GM19239 (cell line): ENCODE data around the gene LILRA6.
"Not testable (repeated sequence)": the region's sequence is repeated elsewhere in the genome, so short reads cannot be mapped to it uniquely, and the experiment has no call there.

Source experiments
- DNase-seq: peaks from one replicate; pipeline ENCODE4 v3.0.0; 2011; ENCODE audit warnings: low spot score; ENCODE audit not compliant: insufficient read length
- FAIRE-seq: peaks from 2 replicates; lab custom pipeline; 2011; peaks lifted over from hg19 to GRCh38; lab: Jason Lieb, UNC

The LILRA6 gene

DNA sequence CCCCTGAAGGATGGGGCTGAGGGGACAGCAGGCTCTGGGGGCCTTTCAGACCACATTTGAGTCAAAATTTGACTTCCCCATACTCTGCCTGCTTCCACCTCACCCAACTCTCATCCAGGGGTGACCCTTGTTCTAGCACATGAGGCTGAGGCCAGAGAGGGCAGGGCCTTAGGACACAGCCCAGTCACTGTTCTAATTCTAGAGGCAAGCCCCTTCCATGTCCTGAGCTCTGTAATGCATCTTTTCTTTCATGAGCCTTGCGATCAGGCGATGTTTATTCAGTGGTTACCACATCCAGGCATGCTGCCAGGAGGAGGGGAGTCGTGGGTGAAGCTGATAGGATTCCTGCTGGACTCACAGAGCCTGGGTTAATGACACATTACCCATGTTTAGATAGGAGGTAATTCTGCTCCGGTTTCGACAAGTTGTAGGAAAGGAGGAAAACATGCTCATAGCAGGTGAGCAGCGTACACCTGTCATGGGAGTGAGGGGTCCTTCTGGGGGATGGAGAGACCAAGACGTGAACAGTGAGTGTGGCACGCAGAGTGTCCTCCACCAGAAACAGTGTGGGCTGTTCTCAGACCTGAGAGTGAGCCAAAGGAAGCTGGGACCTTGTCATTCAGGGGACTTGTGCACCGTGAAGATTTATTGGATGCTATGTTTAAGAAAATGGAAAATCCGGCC lies 32.6 kb downstream of the LILRA6 start:
- FAIRE-seq: no peak

DNA sequence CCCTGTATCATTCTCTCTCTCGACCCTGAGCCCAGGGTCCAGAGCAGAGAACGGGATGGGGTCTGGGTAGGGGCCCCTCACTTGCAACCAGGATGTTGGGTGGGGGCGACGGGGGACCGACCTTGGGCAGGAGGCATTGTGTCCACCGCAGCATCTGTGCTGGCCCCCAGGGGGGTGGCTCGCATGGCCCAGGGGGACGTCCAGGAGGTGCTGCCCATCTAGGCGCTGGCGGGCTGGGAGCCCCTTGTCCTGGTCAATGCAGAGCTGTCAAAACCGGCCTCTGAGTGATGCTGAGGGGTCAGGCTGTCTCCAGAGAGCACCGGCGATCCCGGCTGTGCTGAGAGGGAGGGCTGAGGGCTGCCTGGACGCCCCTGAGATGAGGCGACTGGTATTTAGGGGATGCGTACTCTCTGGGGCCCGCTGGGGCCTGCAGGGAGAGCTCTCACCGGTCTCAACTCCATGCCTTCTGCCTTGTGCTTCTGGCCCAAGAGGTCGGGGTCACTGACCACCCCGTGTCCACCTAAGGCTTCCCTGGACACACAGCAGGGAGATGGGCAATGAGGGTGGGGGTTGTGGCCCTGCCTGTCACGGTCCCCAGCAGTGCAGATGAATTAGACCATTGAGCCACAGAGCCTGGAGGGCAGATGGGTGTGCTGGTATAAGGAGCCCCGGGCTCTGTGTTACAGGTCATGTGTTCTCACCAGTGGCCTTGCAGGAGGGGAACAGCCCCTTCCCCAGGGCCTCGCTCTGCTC lies 33.4 kb downstream of the LILRA6 start:
- DNase-seq (no peak), FAIRE-seq (no peak)

More for the DNA sequence above, 32.6 kb downstream of the LILRA6 start:
- DNase-seq: no peak

DNA sequence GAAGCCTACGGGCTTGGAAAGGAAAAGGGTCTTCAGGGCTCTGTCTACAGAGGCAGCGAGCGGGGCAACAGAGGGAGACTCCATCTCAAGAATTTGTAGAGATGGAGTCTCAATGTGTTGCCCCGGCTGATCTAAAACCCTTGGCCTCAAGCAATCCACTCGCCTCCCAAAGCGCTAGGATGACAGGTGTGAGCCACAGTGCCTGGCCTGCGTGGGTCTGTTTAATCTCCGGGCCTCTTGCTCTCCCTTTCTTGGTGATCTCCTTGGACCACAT lies 33.9 kb downstream of the LILRA6 start:
- FAIRE-seq (no peak), DNase-seq (no peak)

DNA sequence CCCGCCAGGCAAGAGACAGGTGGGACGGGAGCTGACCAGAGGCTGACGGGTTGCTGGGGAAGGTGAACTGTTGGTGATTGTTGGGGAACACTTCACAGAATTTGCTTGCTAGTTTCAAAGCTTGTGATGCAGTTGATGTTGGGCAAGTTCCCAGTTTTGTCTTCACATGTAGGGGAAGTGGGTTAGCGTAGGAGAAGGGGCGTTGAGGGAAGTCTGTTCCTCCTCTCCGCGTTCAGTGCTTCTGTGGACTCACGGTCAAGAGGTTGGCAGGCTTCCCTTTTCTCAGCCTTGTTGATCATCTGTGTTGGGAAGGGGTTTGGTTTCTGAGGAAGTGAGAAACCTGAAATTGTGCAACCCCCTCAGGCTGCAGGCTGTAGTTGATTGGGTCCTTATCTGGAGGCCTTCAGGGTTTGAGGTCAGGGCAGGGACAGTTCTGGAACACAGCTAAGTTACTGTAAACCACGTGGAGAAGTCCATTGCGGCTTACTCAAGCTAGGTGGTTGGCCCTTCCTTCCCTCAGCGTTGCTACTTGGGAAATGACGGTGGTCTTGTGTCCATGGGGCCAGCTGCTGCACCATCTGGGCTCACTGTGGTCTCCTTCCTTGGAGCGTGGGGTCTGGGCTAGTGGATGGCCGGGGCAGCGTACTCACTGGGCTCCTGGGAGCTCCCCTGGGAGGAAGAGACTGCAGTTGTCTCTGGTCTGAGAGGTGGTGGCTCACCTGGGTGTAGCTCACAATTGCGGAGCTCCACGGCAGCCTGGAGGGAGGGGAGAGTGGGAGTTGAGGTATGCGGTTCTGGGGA lies 34.4 kb downstream of the LILRA6 start:
- DNase-seq (no peak), FAIRE-seq (peak; percentile 78)

DNA sequence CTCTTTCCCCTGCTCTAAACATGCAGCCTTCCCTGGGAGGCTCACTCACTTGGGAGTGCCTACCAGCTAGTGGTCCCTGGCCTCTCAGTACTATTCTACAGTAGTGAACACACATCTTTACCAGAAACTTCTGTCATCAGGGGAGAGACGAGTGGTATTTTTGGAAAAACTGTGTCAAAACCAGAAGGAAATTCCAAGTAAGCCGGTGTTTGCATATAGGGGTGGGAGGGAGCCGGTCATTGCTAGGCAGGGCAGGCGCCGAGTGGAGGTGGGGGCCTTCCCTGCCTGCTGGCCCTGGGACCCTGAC lies 35.0 kb downstream of the LILRA6 start:
- FAIRE-seq (no peak), DNase-seq (no peak)

DNA sequence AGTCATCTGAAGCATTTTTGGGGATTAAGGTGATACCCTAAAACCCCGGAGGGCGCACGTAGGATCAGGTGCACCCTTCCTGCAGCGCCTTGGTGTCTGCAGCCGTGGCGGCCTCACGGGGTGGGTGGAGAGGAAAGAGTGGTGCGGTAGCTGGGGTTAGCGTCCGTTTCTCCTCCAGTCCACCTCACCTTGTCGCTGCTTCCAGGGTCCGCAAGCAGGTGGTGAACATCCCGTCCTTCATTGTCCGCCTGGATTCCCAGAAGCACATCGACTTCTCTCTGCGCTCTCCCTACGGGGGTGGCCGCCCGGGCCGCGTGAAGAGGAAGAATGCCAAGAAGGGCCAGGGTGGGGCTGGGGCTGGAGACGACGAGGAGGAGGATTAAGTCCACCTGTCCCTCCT lies 35.4 kb downstream of the LILRA6 start:
- DNase-seq, FAIRE-seq: not testable (repeated sequence)

DNA sequence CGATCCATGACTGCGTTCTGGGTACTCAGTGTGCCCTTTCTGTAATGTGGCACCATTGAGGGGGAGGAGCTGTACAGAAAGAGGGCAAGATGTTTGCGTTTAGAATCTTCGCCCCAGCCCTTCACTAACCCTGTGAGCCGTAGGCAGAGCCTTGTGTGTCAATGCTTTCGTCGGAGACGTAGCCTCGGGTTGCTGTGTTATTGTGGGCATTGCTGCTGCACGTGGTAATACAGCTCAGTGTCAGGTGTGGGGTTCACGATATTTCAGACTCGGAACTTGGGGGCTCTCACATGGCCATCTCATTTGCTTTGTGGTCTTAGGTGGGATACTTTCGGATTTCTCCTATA lies 35.8 kb downstream of the LILRA6 start:
- FAIRE-seq: no peak
- no peak for DNase-seq

DNA sequence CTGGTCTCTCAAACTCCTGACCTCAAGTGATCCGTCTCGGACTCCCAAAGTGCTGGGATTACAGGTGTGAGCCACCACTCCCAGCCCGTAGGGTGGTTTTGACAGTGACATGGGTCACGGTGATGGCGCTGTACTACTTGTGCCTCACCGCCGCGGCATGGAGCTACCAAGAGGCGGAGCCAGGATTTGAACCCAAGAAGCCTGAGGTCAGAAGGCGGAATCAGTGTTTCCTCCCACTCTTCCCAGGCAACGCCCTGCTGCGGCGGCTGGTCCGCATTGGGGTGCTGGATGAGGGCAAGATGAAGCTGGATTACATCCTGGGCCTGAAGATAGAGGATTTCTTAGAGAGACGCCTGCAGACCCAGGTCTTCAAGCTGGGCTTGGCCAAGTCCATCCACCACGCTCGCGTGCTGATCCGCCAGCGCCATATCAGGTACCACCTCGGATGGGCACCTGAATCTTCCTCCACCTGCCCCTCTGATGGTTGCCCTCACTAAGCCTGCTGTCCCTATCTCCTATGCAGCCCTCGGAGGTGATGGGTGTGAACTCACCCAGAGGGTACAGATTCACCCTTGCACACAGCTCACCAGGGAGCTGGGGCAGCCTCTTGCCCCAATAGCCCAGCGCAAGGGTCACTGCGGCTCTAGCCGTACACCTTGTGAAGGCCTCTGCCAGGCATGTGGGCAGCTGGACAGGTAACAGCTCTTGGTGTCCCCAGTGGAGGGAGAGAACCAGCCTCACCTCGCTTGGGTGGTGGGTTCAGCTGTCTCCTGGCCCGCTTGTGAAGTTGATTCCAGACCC lies 36.4 kb downstream of the LILRA6 start:
- DNase-seq (no peak), FAIRE-seq (no peak)

DNA sequence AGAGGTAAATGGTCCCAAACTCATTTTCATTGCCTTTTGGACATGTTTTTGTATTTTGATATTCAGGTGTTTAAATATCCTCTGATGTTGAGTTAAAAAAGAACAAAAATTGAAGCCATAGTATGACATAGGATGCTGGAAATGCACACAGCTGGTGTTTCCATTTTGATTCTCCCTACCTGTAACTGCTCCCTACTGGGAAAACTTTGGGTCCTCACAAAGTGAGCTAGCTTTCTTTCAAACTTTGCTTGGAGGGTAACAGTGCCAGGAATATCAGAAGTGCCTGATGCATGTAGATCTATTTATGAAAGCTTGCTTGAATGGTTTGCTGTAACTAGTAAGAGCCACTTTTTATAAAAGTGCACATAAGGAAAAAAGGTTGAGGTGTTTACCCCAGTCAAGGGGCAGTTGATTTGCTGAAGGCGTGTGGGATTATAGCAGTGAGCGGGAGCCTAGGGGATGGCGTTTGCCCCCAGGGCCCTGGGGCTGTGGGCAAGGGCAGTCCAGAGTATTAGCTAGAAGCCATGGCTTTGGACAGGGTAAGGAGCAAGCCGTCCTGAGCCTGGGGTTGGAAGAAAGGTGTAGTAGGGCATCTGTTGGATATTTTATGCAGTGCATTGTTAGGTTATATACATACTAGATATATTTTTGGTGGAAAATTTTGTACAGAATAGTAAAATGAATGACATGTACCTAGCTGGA lies 37.7 kb downstream of the LILRA6 start:
- DNase-seq (no peak), FAIRE-seq (no peak)

DNA sequence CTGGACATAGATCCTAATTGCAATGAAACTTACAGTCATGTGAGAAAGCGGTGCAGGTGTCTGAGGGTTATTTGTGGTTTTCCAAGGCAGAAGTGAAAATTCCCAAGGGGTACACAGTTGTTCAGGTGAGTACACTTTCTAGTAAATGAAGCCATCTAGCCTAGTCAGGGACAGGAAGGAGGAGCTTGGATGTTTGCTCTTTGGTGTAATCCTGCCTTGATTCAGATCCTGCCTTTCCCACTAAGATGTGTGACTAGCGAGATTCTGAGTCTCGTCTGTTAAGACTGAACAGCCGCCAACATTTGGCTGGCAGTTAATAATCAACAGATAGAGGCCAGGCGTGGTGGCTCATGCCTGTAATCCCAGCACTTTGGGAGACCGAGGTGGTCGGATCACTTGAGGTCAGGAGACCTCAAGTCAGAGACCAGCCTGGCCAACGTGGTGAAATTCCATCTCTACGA lies 39.4 kb downstream of the LILRA6 start:
- FAIRE-seq (no peak), DNase-seq (no peak)

DNA sequence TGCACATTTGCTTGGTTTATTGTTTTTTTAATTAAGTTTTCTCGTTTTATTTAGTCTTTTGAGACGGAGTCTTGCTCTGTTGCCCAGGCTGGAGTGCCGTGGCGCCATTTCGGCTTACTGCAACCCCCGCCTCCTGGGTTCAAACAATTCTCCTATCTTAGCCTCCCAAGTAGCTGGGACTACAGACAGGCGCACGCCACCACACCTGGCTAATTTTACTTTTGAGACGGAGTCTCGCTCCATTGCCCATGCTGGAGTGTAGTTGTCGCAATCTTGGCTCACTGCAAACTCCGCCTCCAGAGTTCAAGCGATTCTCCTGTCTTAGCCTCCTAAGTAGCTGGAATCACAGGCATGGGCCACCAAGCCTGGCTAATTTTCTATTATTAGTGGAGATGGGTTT lies 40.6 kb downstream of the LILRA6 start:
- DNase-seq (no peak), FAIRE-seq (no peak)

DNA sequence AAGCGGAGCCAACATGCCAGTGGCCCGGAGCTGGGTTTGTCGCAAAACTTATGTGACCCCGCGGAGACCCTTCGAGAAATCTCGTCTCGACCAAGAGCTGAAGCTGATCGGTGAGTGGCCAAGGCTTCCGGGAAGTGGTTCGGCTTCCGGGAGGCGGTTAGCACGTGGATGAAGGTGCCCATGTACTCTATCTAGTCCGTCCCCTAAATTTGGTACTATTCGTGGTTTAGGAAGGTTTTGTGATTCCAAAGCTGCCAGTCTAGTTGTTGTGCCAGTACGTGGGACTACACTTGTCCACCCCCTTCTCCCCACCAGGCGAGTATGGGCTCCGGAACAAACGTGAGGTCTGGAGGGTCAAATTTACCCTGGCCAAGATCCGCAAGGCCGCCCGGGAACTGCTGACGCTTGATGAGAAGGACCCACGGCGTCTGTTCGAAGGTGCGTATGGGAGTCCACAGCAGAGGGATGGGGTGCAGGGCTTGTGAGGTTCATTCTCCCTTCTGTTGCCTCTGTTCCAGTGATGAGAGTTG lies 41.4 kb downstream of the LILRA6 start:
- DNase-seq (no peak), FAIRE-seq (no peak)

DNA sequence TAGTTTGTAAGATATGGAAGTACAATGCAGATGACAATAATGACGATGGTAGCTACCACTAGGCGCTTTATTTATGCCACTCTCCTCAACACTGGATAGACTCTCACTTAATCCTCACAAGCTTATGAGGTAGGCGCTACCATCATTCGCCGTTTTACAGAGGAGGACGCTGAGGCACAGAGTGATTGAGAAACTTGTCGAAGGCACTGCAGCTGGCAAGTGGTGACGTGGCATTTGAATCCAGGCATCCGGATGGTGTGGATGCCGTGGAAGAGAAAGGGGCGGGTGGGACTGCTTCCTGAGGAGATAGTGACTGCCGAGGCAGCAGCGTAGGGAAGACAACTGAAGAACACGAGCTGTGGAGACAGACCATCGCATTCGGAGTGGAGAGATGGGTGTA lies 43.2 kb downstream of the LILRA6 start:
- FAIRE-seq (no peak), DNase-seq (no peak)

DNA sequence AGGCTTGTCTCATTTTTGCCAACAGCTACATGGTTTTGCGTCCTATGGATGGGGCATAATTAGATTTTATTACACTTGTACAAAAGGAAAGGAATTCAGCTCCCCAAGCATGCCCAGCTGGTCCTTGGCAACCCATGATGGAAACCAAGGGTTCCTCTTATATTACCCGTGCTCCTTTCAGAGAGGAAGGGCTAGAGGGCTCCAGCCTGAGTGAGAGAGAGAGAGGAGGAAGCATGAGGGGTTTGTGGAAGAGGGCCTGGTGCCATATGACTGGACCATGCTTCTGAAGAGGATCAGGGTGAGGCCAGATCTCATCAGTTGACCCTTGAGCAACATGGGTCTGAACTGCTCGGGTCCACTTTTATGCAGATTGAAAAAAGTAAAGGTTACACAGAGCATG lies 45.5 kb downstream of the LILRA6 start:
- DNase-seq (no peak), FAIRE-seq (no peak)

DNA sequence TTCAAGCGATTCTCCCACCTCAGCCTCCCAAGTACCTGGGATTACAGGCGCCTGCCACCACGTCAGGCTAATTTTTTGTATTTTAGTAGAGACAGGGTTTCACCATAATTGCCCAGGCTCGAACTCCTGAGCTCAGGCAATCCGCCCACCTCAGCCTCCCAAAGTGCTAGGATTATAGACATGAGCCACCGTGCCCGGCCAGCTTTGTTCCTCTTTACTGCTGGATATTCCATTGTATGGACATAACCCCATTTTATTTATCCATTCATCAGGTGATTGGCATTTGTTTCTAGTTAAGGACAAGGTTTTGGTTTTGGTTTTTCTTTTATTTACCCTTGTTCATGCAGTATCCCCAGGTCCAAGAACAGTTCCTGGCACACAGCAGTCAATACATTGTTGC lies 46.1 kb downstream of the LILRA6 start:
- DNase-seq: no peak
- no peak for FAIRE-seq

DNA sequence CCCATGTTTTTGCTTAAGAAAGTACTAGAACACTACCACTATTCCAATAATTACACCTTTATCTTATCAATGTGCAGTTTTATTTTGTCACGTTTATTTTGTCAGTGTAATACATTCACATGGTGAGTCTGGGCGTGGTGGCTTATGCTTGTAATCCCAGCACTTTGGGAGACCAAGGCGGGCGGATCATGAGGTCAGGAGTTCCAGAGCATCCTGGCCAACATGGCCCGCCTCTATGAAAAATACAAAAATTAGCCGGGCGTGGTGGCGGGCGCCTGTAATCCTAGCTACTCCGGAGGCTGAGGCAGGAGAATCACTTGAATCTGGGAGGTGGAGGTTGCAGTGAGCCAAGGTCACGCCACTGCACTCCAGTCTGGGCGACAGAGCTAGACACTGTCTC lies 48.1 kb downstream of the LILRA6 start:
- not testable (repeated sequence) for FAIRE-seq, DNase-seq

DNA sequence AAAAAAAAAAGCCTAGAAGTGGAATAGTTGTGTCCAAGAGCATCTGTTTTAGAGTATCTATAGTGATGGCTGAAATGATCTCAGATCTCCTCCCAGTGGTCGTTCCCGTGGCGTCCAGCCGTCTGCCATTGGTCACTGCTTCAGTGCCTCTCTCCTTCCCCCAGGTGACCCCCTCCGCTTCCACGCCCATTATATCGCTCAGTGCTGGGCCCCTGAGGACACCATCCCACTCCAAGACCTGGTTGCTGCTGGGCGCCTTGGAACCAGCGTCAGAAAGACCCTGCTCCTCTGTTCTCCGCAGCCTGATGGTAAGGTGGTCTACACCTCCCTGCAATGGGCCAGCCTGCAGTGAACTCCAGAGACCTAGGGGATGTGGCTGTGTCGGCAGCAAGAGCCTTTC lies 49.6 kb downstream of the LILRA6 start:
- DNase-seq: no peak
- no peak for FAIRE-seq

DNA sequence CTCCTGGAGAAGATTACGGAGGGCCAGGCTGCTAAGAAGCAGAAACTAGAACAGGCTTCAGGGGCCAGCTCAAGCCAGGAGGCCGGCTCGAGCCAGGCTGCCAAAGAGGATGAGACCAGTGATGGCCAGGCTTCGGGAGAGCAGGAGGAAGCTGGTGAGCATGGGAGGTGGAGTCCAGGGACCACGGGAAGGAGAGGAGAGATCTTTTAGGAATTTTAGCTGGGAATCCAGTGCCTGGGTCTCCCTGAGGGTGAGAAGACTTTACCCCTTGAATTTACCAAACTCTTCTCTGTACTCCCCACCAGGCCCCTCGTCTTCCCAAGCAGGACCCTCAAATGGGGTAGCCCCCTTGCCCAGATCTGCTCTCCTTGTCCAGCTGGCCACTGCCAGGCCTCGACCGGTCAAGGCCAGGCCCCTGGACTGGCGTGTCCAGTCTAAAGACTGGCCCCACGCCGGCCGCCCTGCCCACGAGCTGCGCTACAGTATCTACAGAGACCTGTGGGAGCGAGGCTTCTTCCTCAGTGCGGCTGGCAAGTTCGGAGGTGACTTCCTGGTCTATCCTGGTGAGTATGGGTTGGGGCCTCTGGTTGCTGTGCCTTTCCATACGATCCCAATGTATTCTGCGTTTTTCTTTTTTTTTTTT lies 50.7 kb downstream of the LILRA6 start:
- DNase-seq: no peak
- no peak for FAIRE-seq

DNA sequence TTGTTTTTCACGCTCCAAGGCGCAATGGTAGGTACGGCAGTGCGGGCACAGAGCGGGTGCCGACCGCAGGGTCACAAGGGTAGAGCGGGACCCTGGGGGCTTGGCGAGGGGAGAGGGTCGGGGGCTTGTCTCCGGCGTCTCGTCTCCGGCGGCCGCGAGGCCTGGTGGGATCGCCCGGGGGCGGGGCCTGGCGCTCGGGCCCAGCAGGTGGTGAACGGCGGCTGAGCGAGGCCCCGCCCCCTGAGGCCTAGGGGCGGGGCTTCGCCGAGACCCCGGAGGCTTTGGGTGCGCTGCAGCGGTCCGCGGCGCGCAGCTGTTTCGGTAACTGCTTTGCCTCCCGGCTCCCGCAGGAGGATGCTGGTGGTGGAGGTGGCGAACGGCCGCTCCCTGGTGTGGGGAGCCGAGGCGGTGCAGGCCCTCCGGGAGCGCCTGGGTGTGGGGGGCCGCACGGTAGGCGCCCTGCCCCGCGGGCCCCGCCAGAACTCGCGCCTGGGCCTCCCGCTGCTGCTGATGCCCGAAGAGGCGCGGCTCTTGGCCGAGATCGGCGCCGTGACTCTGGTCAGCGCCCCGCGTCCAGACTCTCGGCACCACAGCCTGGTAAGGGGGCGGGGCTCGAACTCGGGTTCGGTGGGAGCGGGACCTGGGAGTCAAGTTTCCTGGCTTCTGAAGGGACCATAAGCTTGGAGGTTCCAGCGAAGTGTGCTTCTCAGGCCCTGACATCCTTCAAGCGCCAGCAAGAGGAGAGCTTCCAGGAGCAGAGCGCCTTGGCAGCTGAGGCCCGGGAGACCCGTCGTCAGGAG lies 51.4 kb downstream of the LILRA6 start, which contains the start of gene TSEN34:
TSEN34 (plus strand) TSS at position 298 of the 800 bp plus-strand sequence; CDS start at position 355, 57 bp downstream.
- DNase-seq (no peak), FAIRE-seq (peak; percentile 71)
